ENCODE results near the gene SPAG5. TPM values are rescaled to one million over a fixed set of nuclear protein-coding genes. Genes with fewer than 3 reads are reported as not detected.
A peak's percentile ranks its signal among the peaks of the same experiment; 100 is the strongest.
"Not testable (repeated sequence)": the region's sequence is repeated elsewhere in the genome, so short reads cannot be mapped to it uniquely, and the experiment has no call there.

Gene SPAG5
- total RNA-seq, 1 donor from 2014 or later = 3.2 TPM

GRCh38 chr17:28615260-28615940 is 16.6 kb upstream of the SPAG5 start:
- DNase-seq = no peak
- H3K27me3 ChIP-seq = no peaks in the 10 kb centered on the region
- no peaks in the 10 kb centered on the region for H3K4me1 ChIP-seq
- no peak for TF ChIP-seq CTCF (IDR thresholded peaks at IDR 0.05)
- H3K9me3 ChIP-seq = no peaks in the 10 kb centered on the region
- H3K4me3 ChIP-seq = no peak overlapping the region
- H3K27ac ChIP-seq = no peak overlapping the region
- intact Hi-C loops (cut with DNase I) = no loop called here
- ATAC-seq = no peak
- peaks cover 72% of the 10 kb centered on the region for H3K36me3 ChIP-seq

- H3K4me3 ChIP-seq = no peak within 1 kb of the TSS
- DNase-seq (no peak), ATAC-seq (no peak)
- no peak for TF ChIP-seq CTCF (IDR thresholded peaks at IDR 0.05)
- no peak within 1 kb of the TSS for H3K27ac ChIP-seq
- H3K4me1 ChIP-seq = no peaks in the 10 kb centered on the region
- intact Hi-C loops (cut with DNase I) = loop anchor here (5.0 kb wide), 1 partner anchor 117 kb away; no protein-coding TSS in a partner anchor
- peaks cover 57% of the 10 kb centered on the region for H3K36me3 ChIP-seq
- H3K9me3 ChIP-seq = no peaks in the 10 kb centered on the region
- no peaks in the 10 kb centered on the region for H3K27me3 ChIP-seq
These were observed 15.1 kb upstream of the SPAG5 start, which contains the start of gene RSKR for GRCh38 chr17:28613931-28614381. Gene RSKR (minus strand): TSS chr17:28614185. CDS start chr17:28614161, 24 bp downstream.

- Histone ChIP-seq H3K36me3 (peaks cover 50% of the 10 kb centered on the region), H3K9me3 (no peaks in the 10 kb centered on the region), H3K4me3 (no peak overlapping the region), H3K27me3 (no peaks in the 10 kb centered on the region), H3K27ac (no peak overlapping the region), H3K4me1 (no peaks in the 10 kb centered on the region)
- peak; percentile 64 for TF ChIP-seq CTCF (IDR thresholded peaks at IDR 0.05)
- intact Hi-C loops (cut with DNase I) = loop anchor here (5.0 kb wide), 1 partner anchor 116 kb away; no protein-coding TSS in a partner anchor
- ATAC-seq (peak; percentile 68), DNase-seq (no peak)
These were observed 14.4 kb upstream of the SPAG5 start for GRCh38 chr17:28612936-28613872.

- DNase-seq (no peak), ATAC-seq (no peak)
- no peak overlapping the region for H3K27ac ChIP-seq
- H3K4me3 ChIP-seq = no peak overlapping the region
- intact Hi-C loops (cut with DNase I) = loop anchor here (5.0 kb wide), 1 partner anchor 115 kb away; no protein-coding TSS in a partner anchor
- peaks cover 43% of the 10 kb centered on the region for H3K36me3 ChIP-seq
- no peaks in the 10 kb centered on the region for H3K4me1 ChIP-seq
- H3K27me3 ChIP-seq = no peaks in the 10 kb centered on the region
- TF ChIP-seq CTCF (IDR thresholded peaks at IDR 0.05) = no peak
- no peaks in the 10 kb centered on the region for H3K9me3 ChIP-seq
These were observed 13.7 kb upstream of the SPAG5 start for GRCh38 chr17:28612531-28612930.

- ATAC-seq (no peak), DNase-seq (no peak)
- H3K27ac ChIP-seq = no peak overlapping the region
- no peaks in the 10 kb centered on the region for H3K27me3 ChIP-seq
- H3K4me1 ChIP-seq = no peaks in the 10 kb centered on the region
- H3K36me3 ChIP-seq = peaks cover 21% of the 10 kb centered on the region
- no peaks in the 10 kb centered on the region for H3K9me3 ChIP-seq
- TF ChIP-seq CTCF (IDR thresholded peaks at IDR 0.05) = no peak
- no peak overlapping the region for H3K4me3 ChIP-seq
- intact Hi-C loops (cut with DNase I) = loop anchor here (5.0 kb wide), 1 partner anchor 113 kb away; no protein-coding TSS in a partner anchor
These were observed 11.6 kb upstream of the SPAG5 start for GRCh38 chr17:28610376-28610775.

- H3K36me3 ChIP-seq; H3K4me3 ChIP-seq; ATAC-seq; intact Hi-C loops (cut with DNase I); H3K9me3 ChIP-seq; H3K27ac ChIP-seq; H3K27me3 ChIP-seq; H3K4me1 ChIP-seq; DNase-seq: not testable (repeated sequence)
These were observed 5.2 kb upstream of the SPAG5 start for GRCh38 chr17:28604031-28604430.

Measured in upper lobe of right lung (tissue), 1 donor.